NCI-H187 treated with DMSO at 0.1 percent for 48 hours (cell line): ENCODE data around the gene ANKRD36.
"Not testable (repeated sequence)": the region's sequence is repeated elsewhere in the genome, so short reads cannot be mapped to it uniquely, and the experiment has no call there.

ENCODE experiments used
- DNase-seq: peaks from one replicate; lab custom pipeline; 2025; lab: John Stamatoyannopoulos, UW

ANKRD36 gene

DNA sequence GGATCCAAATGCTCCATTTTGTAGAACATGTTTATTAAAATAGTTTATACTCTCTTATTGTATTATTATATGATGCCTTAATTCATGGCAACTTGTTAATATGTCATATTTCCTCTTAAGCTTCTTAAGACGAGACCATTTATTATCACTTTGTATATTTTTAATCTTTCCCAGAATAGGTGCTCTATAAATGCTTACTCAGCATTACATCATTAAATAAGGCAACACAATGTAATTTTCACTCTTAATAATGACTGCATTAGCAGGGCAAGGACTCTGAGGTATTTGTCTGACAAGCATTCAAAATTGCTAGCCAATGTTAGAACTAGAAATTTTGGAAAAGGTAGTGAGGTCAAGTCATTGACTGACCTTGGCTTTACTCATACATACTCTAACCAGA, 180.7 kb downstream of the ANKRD36 start:
- DNase-seq: not testable (repeated sequence)
